ENCODE results near the gene CPZ. TPM values are rescaled to one million over a fixed set of nuclear protein-coding genes. Genes with fewer than 3 reads are reported as not detected.

The CPZ gene
- total RNA-seq, 4 donors from 2014 or later: 2.3 to 7.5 (median 3.2) TPM; not detected in 1

GRCh38 chr4:8553216-8553615 lies 39.3 kb upstream of the CPZ start:
- Histone ChIP-seq H3K9me3 (no peaks in the 10 kb centered on the region), H3K4me3 (no peak overlapping the region), H3K36me3 (no peaks in the 10 kb centered on the region), H3K27me3 (peaks cover 8% of the 10 kb centered on the region), H3K27ac (no peak overlapping the region), H3K4me1 (no peaks in the 10 kb centered on the region)
- WGBS, 2 donors (ENCODE audit: low coverage in 1 of 2): 80% methylated on average over 2 of the region's 8 CpGs; no CpG with 5 or more reads in 1 of the 2 donors
- ATAC-seq: no peak
- TF ChIP-seq POLR2A (IDR thresholded peaks at IDR 0.05): no peak
- no peak for TF ChIP-seq EP300 (IDR thresholded peaks at IDR 0.05)
- no peak for TF ChIP-seq POLR2AphosphoS5 (IDR thresholded peaks at IDR 0.05)
- TF ChIP-seq CTCF (IDR thresholded peaks at IDR 0.05): no peak

- no peak for TF ChIP-seq POLR2A (IDR thresholded peaks at IDR 0.05)
- TF ChIP-seq EP300 (IDR thresholded peaks at IDR 0.05): no peak
- TF ChIP-seq POLR2AphosphoS5 (IDR thresholded peaks at IDR 0.05): no peak
- TF ChIP-seq CTCF (IDR thresholded peaks at IDR 0.05): no peak
- ATAC-seq: no peak
These were observed 38.6 kb upstream of the CPZ start for GRCh38 chr4:8553991-8554405.

GRCh38 chr4:8554555-8555100 lies 37.9 kb upstream of the CPZ start:
- no peak for ATAC-seq
- Histone ChIP-seq H3K9me3 (no peaks in the 10 kb centered on the region), H3K36me3 (no peaks in the 10 kb centered on the region), H3K4me3 (no peak overlapping the region), H3K4me1 (no peaks in the 10 kb centered on the region), H3K27me3 (peaks cover 22% of the 10 kb centered on the region), H3K27ac (no peak overlapping the region)
- 86 to 90% methylated on average over 6 to 11 of the region's 17 CpGs for WGBS, 2 donors (ENCODE audit: low coverage in 1 of 2)
- TF ChIP-seq POLR2AphosphoS5 (IDR thresholded peaks at IDR 0.05): no peak
- no peak for TF ChIP-seq EP300 (IDR thresholded peaks at IDR 0.05)
- TF ChIP-seq CTCF (IDR thresholded peaks at IDR 0.05): no peak
- TF ChIP-seq POLR2A (IDR thresholded peaks at IDR 0.05): no peak

More at GRCh38 chr4:8553991-8554405, 38.6 kb upstream of the CPZ start:
- no peaks in the 10 kb centered on the region for H3K36me3 ChIP-seq
- H3K27ac ChIP-seq: no peak overlapping the region
- WGBS, 2 donors (ENCODE audit: low coverage in 1 of 2): 60% methylated on average over 1 of the region's 12 CpGs; no CpG with 5 or more reads in 1 of the 2 donors
- H3K9me3 ChIP-seq: no peaks in the 10 kb centered on the region
- peaks cover 15% of the 10 kb centered on the region for H3K27me3 ChIP-seq
- no peak overlapping the region for H3K4me3 ChIP-seq
- H3K4me1 ChIP-seq: no peaks in the 10 kb centered on the region

- peaks cover 33% of the 10 kb centered on the region for H3K27me3 ChIP-seq
- WGBS, 2 donors (ENCODE audit: low coverage in 1 of 2): 83% methylated on average over 3 of the region's 5 CpGs; no CpG with 5 or more reads in 1 of the 2 donors
These were observed 36.8 kb upstream of the CPZ start for GRCh38 chr4:8555716-8556115.

More at GRCh38 chr4:8555716-8556115, 36.8 kb upstream of the CPZ start:
- Histone ChIP-seq H3K9me3 (no peaks in the 10 kb centered on the region), H3K27ac (no peak overlapping the region), H3K4me3 (no peak overlapping the region), H3K4me1 (no peaks in the 10 kb centered on the region), H3K36me3 (no peaks in the 10 kb centered on the region)
- ATAC-seq: no peak
- no peak for TF ChIP-seq POLR2AphosphoS5 (IDR thresholded peaks at IDR 0.05)
- no peak for TF ChIP-seq EP300 (IDR thresholded peaks at IDR 0.05)
- no peak for TF ChIP-seq CTCF (IDR thresholded peaks at IDR 0.05)
- TF ChIP-seq POLR2A (IDR thresholded peaks at IDR 0.05): no peak

Measured in gastroesophageal sphincter (tissue), 4 donors.